Raji (cell line): ENCODE measurements around the gene TULP4.

Experiments
- POLR2A ChIP-seq: IDR thresholded peaks from 2 replicates; pipeline ENCODE4 v1.6.1; 2011; ENCODE audit warnings: low read depth, low read length, control low read depth; ENCODE audit not compliant: insufficient read depth

The TULP4 gene

GRCh38 chr6:158312165-158312564 lies at the start of gene TULP4:
Gene TULP4 (plus strand): TSS chr6:158312465. CDS start chr6:158314017, 1,552 bp downstream.
- TF ChIP-seq POLR2A, result no peak

- TF ChIP-seq POLR2A, result no peak
Measured at GRCh38 chr6:158262755-158263154, 49.5 kb upstream of the TULP4 start.

- TF ChIP-seq POLR2A, result no peak
Measured at GRCh38 chr6:158264180-158264579, 48.1 kb upstream of the TULP4 start.

- no peak for TF ChIP-seq POLR2A
Measured at GRCh38 chr6:158266131-158266530, 46.1 kb upstream of the TULP4 start.

GRCh38 chr6:158268361-158269147 lies 43.7 kb upstream of the TULP4 start:
- TF ChIP-seq POLR2A, result no peak

- TF ChIP-seq POLR2A, result no peak
Measured at GRCh38 chr6:158269657-158270056, 42.6 kb upstream of the TULP4 start.

GRCh38 chr6:158270389-158271127 lies 41.7 kb upstream of the TULP4 start:
- no peak for TF ChIP-seq POLR2A

- TF ChIP-seq POLR2A, result no peak
Measured at GRCh38 chr6:158272324-158272723, 39.9 kb upstream of the TULP4 start.

- no peak for TF ChIP-seq POLR2A
Measured at GRCh38 chr6:158278004-158278403, 34.3 kb upstream of the TULP4 start.

- TF ChIP-seq POLR2A, result no peak
Measured at GRCh38 chr6:158279615-158280014, 32.6 kb upstream of the TULP4 start.

- TF ChIP-seq POLR2A, result no peak
Measured at GRCh38 chr6:158283304-158283980, 28.8 kb upstream of the TULP4 start.

GRCh38 chr6:158284007-158284875 lies 28.0 kb upstream of the TULP4 start:
- no peak for TF ChIP-seq POLR2A

- TF ChIP-seq POLR2A, result no peak
Measured at GRCh38 chr6:158284876-158285655, 27.2 kb upstream of the TULP4 start.

- no peak for TF ChIP-seq POLR2A
Measured at GRCh38 chr6:158285656-158286021, 26.6 kb upstream of the TULP4 start.

GRCh38 chr6:158286413-158286812 lies 25.9 kb upstream of the TULP4 start:
- no peak for TF ChIP-seq POLR2A

- no peak for TF ChIP-seq POLR2A
Measured at GRCh38 chr6:158287047-158287446, 25.2 kb upstream of the TULP4 start.
